WTC11 (cell line): ENCODE measurements around the gene TNIK. TPM values are rescaled to one million over a fixed set of nuclear protein-coding genes. Genes with fewer than 3 reads are reported as not detected.

ENCODE experiments used
- ATAC-seq: fragments of 200-7000 bp; cut with Tn5 transposase; 2 replicates; pipeline ENCODE4 v1.10.0; 2021; ENCODE audit warnings: mild to moderate bottlenecking, moderate library complexity
- CTCF ChIA-PET: fragments of 300-600 bp; sonication (Branson Sonifier 250); formaldehyde crosslinking; loops from one replicate; lab custom pipeline; 2021; ENCODE audit warnings: antibody characterized with exemption; lab: Charles Lee
- POLR2A ChIA-PET: fragments of 350-600 bp; sonication (Branson Sonifier 250); formaldehyde crosslinking; loops from one replicate; lab custom pipeline; 2021; ENCODE audit warnings: antibody characterized with exemption; lab: Charles Lee
- DNase-seq: peaks from one replicate; pipeline ENCODE4 v3.0.0; 2021; ENCODE audit warnings: low spot score
- H3K27ac Mint-ChIP-seq: 2 replicates; pipeline ENCODE4 v1.8.0; 2021; ENCODE audit warnings: mixed read lengths
- H3K27me3 Mint-ChIP-seq: 2 replicates; pipeline ENCODE4 v1.8.0; 2021; ENCODE audit warnings: low read depth, mild to moderate bottlenecking, moderate library complexity, mixed read lengths
- H3K36me3 Mint-ChIP-seq: 2 replicates; pipeline ENCODE4 v1.8.0; 2021; ENCODE audit warnings: mixed read lengths
- H3K4me1 Mint-ChIP-seq: 2 replicates; pipeline ENCODE4 v1.8.0; 2022; ENCODE audit warnings: mixed read lengths
- H3K4me3 Mint-ChIP-seq: 2 replicates; pipeline ENCODE4 v1.8.0; 2021; ENCODE audit warnings: mild to moderate bottlenecking, moderate library complexity, mixed read lengths
- H3K9me3 Mint-ChIP-seq: 2 replicates; pipeline ENCODE4 v1.8.0; 2021; ENCODE audit warnings: mixed read lengths
- AFF4 ChIP-seq: sonication (generic); formaldehyde crosslinking; IDR thresholded peaks from 2 replicates; pipeline ENCODE4 v1.8.1; 2023; ENCODE audit warnings: mild to moderate bottlenecking, missing genetic modification reagents, borderline replicate concordance
- FOXP1 ChIP-seq: sonication (generic); formaldehyde crosslinking; IDR thresholded peaks from 2 replicates; pipeline ENCODE4 v1.8.0; 2022; ENCODE audit warnings: missing genetic modification reagents, mild to moderate bottlenecking, moderate library complexity, borderline replicate concordance
- HMGA2 ChIP-seq: fragments of 250-450 bp; sonication (Bioruptor Pico); IDR thresholded peaks from 2 replicates; pipeline ENCODE4 v1.4.0; 2021; ENCODE audit warnings: mild to moderate bottlenecking, moderate library complexity
- IRF1 ChIP-seq: sonication (generic); formaldehyde crosslinking; IDR thresholded peaks from 2 replicates; pipeline ENCODE4 v1.8.0; 2023; ENCODE audit warnings: missing genetic modification reagents
- NR3C1 ChIP-seq: sonication (generic); formaldehyde crosslinking; conservative IDR thresholded peaks from 2 replicates; pipeline ENCODE4 v1.8.1; 2023; ENCODE audit warnings: low read depth, mild to moderate bottlenecking, missing genetic modification reagents
- PRDM15 ChIP-seq: sonication (generic); formaldehyde crosslinking; IDR thresholded peaks from 2 replicates; pipeline ENCODE4 v1.8.0; 2022; ENCODE audit warnings: missing genetic modification reagents
- ZBTB43 ChIP-seq: sonication (generic); formaldehyde crosslinking; IDR thresholded peaks from 2 replicates; pipeline ENCODE4 v1.8.1; 2023; ENCODE audit warnings: mild to moderate bottlenecking, missing genetic modification reagents
- ZNF396 ChIP-seq: fragments of 250-450 bp; sonication (Bioruptor Pico); IDR thresholded peaks from 2 replicates; pipeline ENCODE4 v1.8.0; 2021; ENCODE audit warnings: mild to moderate bottlenecking, moderate library complexity, borderline replicate concordance
- ZNF425 ChIP-seq: fragments of 250-450 bp; sonication (Bioruptor Pico); conservative IDR thresholded peaks from 2 replicates; pipeline ENCODE4 v1.9.0; 2021; ENCODE audit warnings: mild to moderate bottlenecking
- ZNF512 ChIP-seq: sonication (generic); formaldehyde crosslinking; IDR thresholded peaks from 2 replicates; pipeline ENCODE4 v1.8.1; 2022; ENCODE audit warnings: missing genetic modification reagents, borderline replicate concordance
- total RNA-seq: library from RNA; stranded (reverse); gene quantifications from 3 replicates; pipeline ENCODE4 v1.2.3, GENCODE V29; 2021

TNIK gene
- total RNA-seq, 1 experiment from 2014 or later = 50.3 TPM

- no peak overlapping the region for H3K27ac Mint-ChIP-seq
- POLR2A ChIA-PET = no interaction called here
- no peak for DNase-seq
- H3K4me3 Mint-ChIP-seq = no peak overlapping the region
- H3K9me3 Mint-ChIP-seq = peaks cover 4% of the 10 kb centered on the region; the same call in 1 of the 2 replicates
- CTCF ChIA-PET = no interaction called here
- H3K36me3 Mint-ChIP-seq = no peaks in the 10 kb centered on the region
- TF ChIP-seq HMGA2 (peak; percentile 100; the same call in 1 of the 2 replicates), PRDM15 (CRISPR knock-in tag) (no peak)
- TF ChIP-seq, all 79 proteins: peak for 1
- H3K27me3 Mint-ChIP-seq = no peaks in the 10 kb centered on the region; the same call in 1 of the 2 replicates
- no peak for ATAC-seq
- H3K4me1 Mint-ChIP-seq = peaks cover 7% of the 10 kb centered on the region
Measured at GRCh38 chr3:171476532-171477102, 16.4 kb upstream of the TNIK start.

GRCh38 chr3:171472552-171472951, 12.3 kb upstream of the TNIK start:
- H3K27ac Mint-ChIP-seq = no peak overlapping the region
- no peaks in the 10 kb centered on the region for H3K36me3 Mint-ChIP-seq
- TF ChIP-seq AFF4 = no peak
- TF ChIP-seq IRF1 (CRISPR knock-in tag) = no peak
- no peak for TF ChIP-seq NR3C1 (CRISPR knock-in tag)
- TF ChIP-seq ZBTB43 = no peak
- TF ChIP-seq FOXP1 (CRISPR knock-in tag) = no peak
- no peak for TF ChIP-seq ZNF512 (CRISPR knock-in tag)
- TF ChIP-seq ZNF396 (CRISPR knock-in tag) = no peak
- TF ChIP-seq ZNF425 (CRISPR knock-in tag) = no peak
- DNase-seq (no peak), ATAC-seq (no peak)
- CTCF ChIA-PET = interaction anchor here (1.1 kb wide), 1 partner anchor 12 kb away, joined by 3 read pairs; the partner anchor contains the start of gene TNIK
- POLR2A ChIA-PET = no interaction called here
- peaks cover 3% of the 10 kb centered on the region; the same call in 1 of the 2 replicates for H3K9me3 Mint-ChIP-seq
- no peak overlapping the region for H3K4me3 Mint-ChIP-seq
- peaks cover 7% of the 10 kb centered on the region for H3K4me1 Mint-ChIP-seq
- H3K27me3 Mint-ChIP-seq = no peaks in the 10 kb centered on the region
